Measurements from ENCODE around the gene CLK4.

Gene CLK4

GRCh38 chr5:178585421-178585820 is 41.4 kb downstream of the CLK4 start:
- peak; percentile 45 for DNase-seq

- no peak for DNase-seq
Observed at GRCh38 chr5:178583279-178583678, 43.6 kb downstream of the CLK4 start.

- no peak for DNase-seq
Observed at GRCh38 chr5:178582291-178582690, 44.6 kb downstream of the CLK4 start.

GRCh38 chr5:178581621-178582020 is 45.2 kb downstream of the CLK4 start:
- no peak for DNase-seq

GRCh38 chr5:178580271-178580955 is 46.4 kb downstream of the CLK4 start:
- no peak for DNase-seq

- DNase-seq, result no peak
Observed at GRCh38 chr5:178577944-178578343, 48.9 kb downstream of the CLK4 start.

GRCh38 chr5:178577376-178577839 is 49.4 kb downstream of the CLK4 start:
- no peak for DNase-seq

- DNase-seq, result no peak
Observed at GRCh38 chr5:178576591-178577351, 50.1 kb downstream of the CLK4 start.

- DNase-seq, result no peak
Observed at GRCh38 chr5:178573216-178573615, 53.6 kb downstream of the CLK4 start.

GRCh38 chr5:178572617-178573016 is 54.2 kb downstream of the CLK4 start:
- no peak for DNase-seq

GRCh38 chr5:178569485-178569884 is 57.4 kb downstream of the CLK4 start:
- DNase-seq, result no peak

- peak; percentile 48 for DNase-seq
Observed at GRCh38 chr5:178564811-178565550, 61.9 kb downstream of the CLK4 start.

GRCh38 chr5:178564397-178564796 is 62.5 kb downstream of the CLK4 start:
- no peak for DNase-seq

- DNase-seq, result no peak
Observed at GRCh38 chr5:178563621-178564020, 63.2 kb downstream of the CLK4 start.

- DNase-seq, result no peak
Observed at GRCh38 chr5:178561746-178562264, 65.0 kb downstream of the CLK4 start.

- DNase-seq, result no peak
Observed at GRCh38 chr5:178560911-178561310, 65.9 kb downstream of the CLK4 start.

GRCh38 chr5:178557416-178557815 is 69.4 kb downstream of the CLK4 start:
- no peak for DNase-seq

- no peak for DNase-seq
Observed at GRCh38 chr5:178555771-178556211, 71.1 kb downstream of the CLK4 start.

GRCh38 chr5:178555005-178555404 is 71.8 kb downstream of the CLK4 start:
- no peak for DNase-seq

- DNase-seq, result no peak
Observed at GRCh38 chr5:178554311-178554710, 72.5 kb downstream of the CLK4 start.

GRCh38 chr5:178553517-178553916 is 73.3 kb downstream of the CLK4 start:
- DNase-seq, result no peak

All from fibroblast of skin of right biceps (primary cell).